ENCODE results near the gene CD68. TPM values are rescaled to one million over a fixed set of nuclear protein-coding genes. Genes with fewer than 3 reads are reported as not detected.
"Not testable (repeated sequence)": the region's sequence is repeated elsewhere in the genome, so short reads cannot be mapped to it uniquely, and the experiment has no call there.

Gene CD68
- total RNA-seq, 4 donors from 2014 or later: 13.6 to 52.0 (median 21.5) TPM

- peaks cover 10 to 14% of the 10 kb centered on the region in 2 donors for H3K4me1 ChIP-seq
- DNase-seq: no peak
- H3K27me3 ChIP-seq: no peaks in the 10 kb centered on the region
- no peak overlapping the region for H3K27ac ChIP-seq
- TF ChIP-seq POLR2A (IDR thresholded peaks at IDR 0.05) (no peak), CTCF (IDR thresholded peaks at IDR 0.05) (no peak)
- H3K36me3 ChIP-seq: peaks cover 54 to 62% of the 10 kb centered on the region in 2 donors
- H3K4me3 ChIP-seq (replicated peaks in 1 of 3): no peak overlapping the region
- H3K9me3 ChIP-seq: no peaks in the 10 kb centered on the region
- WGBS, 2 donors: 87 to 94% methylated on average over 5 of the region's 5 CpGs
- intact Hi-C loops (cut with DNase I): no loop called here
Measured at GRCh38 chr17:7591596-7591995, 12.2 kb downstream of the CD68 start.

- Histone ChIP-seq H3K4me1 (peaks cover 10 to 14% of the 10 kb centered on the region in 2 donors), H3K9me3 (no peaks in the 10 kb centered on the region), H3K36me3 (peaks cover 60 to 64% of the 10 kb centered on the region in 2 donors), H3K27me3 (no peaks in the 10 kb centered on the region), H3K27ac (no peak overlapping the region), H3K4me3 (replicated peaks in 1 of 3) (no peak overlapping the region)
- 93 to 96% methylated on average over 22 to 23 of the region's 23 CpGs for WGBS, 2 donors
- DNase-seq: no peak
- intact Hi-C loops (cut with DNase I): no loop called here
- TF ChIP-seq CTCF (IDR thresholded peaks at IDR 0.05): no peak
- no peak for TF ChIP-seq POLR2A (IDR thresholded peaks at IDR 0.05)
Measured at GRCh38 chr17:7592422-7593021, 13.1 kb downstream of the CD68 start.

- intact Hi-C loops (cut with DNase I): no loop called here
- TF ChIP-seq POLR2A (IDR thresholded peaks at IDR 0.05) (no peak), CTCF (IDR thresholded peaks at IDR 0.05) (no peak)
- Histone ChIP-seq H3K27ac (no peak overlapping the region), H3K9me3 (no peaks in the 10 kb centered on the region), H3K4me3 (replicated peaks in 1 of 3) (no peak overlapping the region), H3K4me1 (peaks cover 10 to 14% of the 10 kb centered on the region in 2 donors), H3K36me3 (peaks cover 63 to 65% of the 10 kb centered on the region in 2 donors), H3K27me3 (no peaks in the 10 kb centered on the region)
- DNase-seq: no peak
- WGBS, 2 donors: 87 to 89% methylated on average over 12 of the region's 12 CpGs
Measured at GRCh38 chr17:7593296-7593695, 13.9 kb downstream of the CD68 start.

GRCh38 chr17:7597561-7597960, 18.1 kb downstream of the CD68 start:
- H3K27me3 ChIP-seq; H3K4me1 ChIP-seq; DNase-seq; H3K9me3 ChIP-seq; H3K4me3 ChIP-seq (replicated peaks in 1 of 3); H3K27ac ChIP-seq; intact Hi-C loops (cut with DNase I): not testable (repeated sequence)
- whole genome bisulfite sequencing, 2 donors: 81 to 93% methylated on average over 3 to 4 of the region's 5 CpGs
- peaks cover 90 to 94% of the 10 kb centered on the region in 2 donors for H3K36me3 ChIP-seq

GRCh38 chr17:7606280-7606679, 26.8 kb downstream of the CD68 start:
- WGBS, 2 donors: 95 to 98% methylated on average over 4 of the region's 4 CpGs
- TF ChIP-seq POLR2A (IDR thresholded peaks at IDR 0.05) (no peak), CTCF (IDR thresholded peaks at IDR 0.05) (no peak)
- no peaks in the 10 kb centered on the region for H3K9me3 ChIP-seq
- H3K36me3 ChIP-seq: peaks cover 29 to 38% of the 10 kb centered on the region in 2 donors
- intact Hi-C loops (cut with DNase I): no loop called here
- H3K4me3 ChIP-seq (replicated peaks in 1 of 3): no peak overlapping the region
- peaks cover under 1% of the 10 kb centered on the region in 2 donors for H3K4me1 ChIP-seq
- DNase-seq: no peak
- no peaks in the 10 kb centered on the region for H3K27me3 ChIP-seq
- no peak overlapping the region for H3K27ac ChIP-seq
